Measurements from ENCODE around the gene NGLY1.

GRCh38 chr3:25784971-25785370, 1.7 kb upstream of the NGLY1 start:
- TF ChIP-seq EZH2 (IDR thresholded peaks at IDR 0.05): no peak
- TF ChIP-seq RAD21 (IDR thresholded peaks at IDR 0.05; ENCODE audit: low read depth): no peak
- no peak for TF ChIP-seq ZFX (IDR thresholded peaks at IDR 0.05)
- no peak for TF ChIP-seq CTCF (IDR thresholded peaks at IDR 0.05 in 2 of 3, conservative IDR thresholded peaks at IDR 0.05 in 1 of 3; ENCODE audit: borderline replicate concordance in 1 of 3, insufficient read depth in 1 of 3, low read depth in 2 of 3, low read length in 2 of 3)
- no peak for TF ChIP-seq REST (IDR thresholded peaks at IDR 0.05; ENCODE audit: low read depth)
- no peak for TF ChIP-seq ATF3 (IDR thresholded peaks at IDR 0.05)
- no peak for TF ChIP-seq JUND (IDR thresholded peaks at IDR 0.05)
- no peak for TF ChIP-seq POLR2AphosphoS5 (IDR thresholded peaks at IDR 0.05; ENCODE audit: low read depth, low read length)
- TF ChIP-seq MAX (IDR thresholded peaks at IDR 0.05): no peak
- TF ChIP-seq POLR2A (IDR thresholded peaks at IDR 0.05; ENCODE audit: borderline replicate concordance, extremely low read depth, insufficient read depth, insufficient read length): no peak
